Measurements from ENCODE around the gene CLMN. TPM values are rescaled to one million over a fixed set of nuclear protein-coding genes. Genes with fewer than 3 reads are reported as not detected.

The CLMN gene
- total and polyA plus RNA-seq, 2 experiments from 2014 or later = 0.11 to 0.53 TPM

- Histone ChIP-seq H3K27me3 (replicated peaks; ENCODE audit: insufficient read depth) (no peaks in the 10 kb centered on the region), H3K27ac (no peak overlapping the region), H4K20me1 (ENCODE audit: insufficient read depth) (no peaks in the 10 kb centered on the region), H3K9me2 (ENCODE audit: insufficient read depth) (no peaks in the 10 kb centered on the region), H3K9me3 (ENCODE audit: low read depth) (no peaks in the 10 kb centered on the region), H3K36me3 (ENCODE audit: low read depth) (no peaks in the 10 kb centered on the region), H3K4me2 (ENCODE audit: unreplicated experiment) (no peak overlapping the region), H2AFZ (no peak overlapping the region), H3K4me3 (no peak overlapping the region), H3F3A (ENCODE audit: insufficient read depth) (no peaks in the 10 kb centered on the region), H3K4me1 (ENCODE audit: insufficient read depth) (no peaks in the 10 kb centered on the region), H3K9ac (no peak overlapping the region), H3K79me2 (ENCODE audit: insufficient read depth) (no peaks in the 10 kb centered on the region)
- DNase-seq = no peak
- in situ Hi-C loops (cut with MboI) = no loop called here
- TF ChIP-seq EZH2 (IDR thresholded peaks at IDR 0.05; ENCODE audit: insufficient read depth, poor library complexity, severe bottlenecking) = no peak
- 73 to 89% methylated on average over 8 to 10 of the region's 10 CpGs for WGBS, 2 experiments (ENCODE audit: low coverage in 1 of 2, low lambda C conversion rate in 2 of 2, missing lambda C conversion rate in 2 of 2)
These were observed 12.2 kb upstream of the CLMN start for GRCh38 chr14:95331708-95332408.

- TF ChIP-seq EZH2 (IDR thresholded peaks at IDR 0.05; ENCODE audit: insufficient read depth, poor library complexity, severe bottlenecking) = no peak
- no peak for TF ChIP-seq EZH2phosphoT487 (IDR thresholded peaks at IDR 0.05; ENCODE audit: insufficient read depth, low read depth)
- WGBS, 2 experiments (ENCODE audit: low coverage in 1 of 2, low lambda C conversion rate in 2 of 2, missing lambda C conversion rate in 2 of 2) = 75 to 78% methylated on average over 20 of the region's 20 CpGs
- H3K4me3 ChIP-seq = no peak overlapping the region
- H3K27me3 ChIP-seq (replicated peaks; ENCODE audit: insufficient read depth) = no peaks in the 10 kb centered on the region
- no peak overlapping the region for H2AFZ ChIP-seq
- in situ Hi-C loops (cut with MboI) = no loop called here
- no peaks in the 10 kb centered on the region for H4K20me1 ChIP-seq (ENCODE audit: insufficient read depth)
- H3K4me1 ChIP-seq (ENCODE audit: insufficient read depth) = no peaks in the 10 kb centered on the region
- no peak for DNase-seq
- H3K9ac ChIP-seq = no peak overlapping the region
- no peaks in the 10 kb centered on the region for H3K36me3 ChIP-seq (ENCODE audit: low read depth)
- H3K79me2 ChIP-seq (ENCODE audit: insufficient read depth) = no peaks in the 10 kb centered on the region
- no peak overlapping the region for H3K4me2 ChIP-seq (ENCODE audit: unreplicated experiment)
- no peaks in the 10 kb centered on the region for H3K9me2 ChIP-seq (ENCODE audit: insufficient read depth)
- no peaks in the 10 kb centered on the region for H3K9me3 ChIP-seq (ENCODE audit: low read depth)
- no peak overlapping the region for H3K27ac ChIP-seq
- no peaks in the 10 kb centered on the region for H3F3A ChIP-seq (ENCODE audit: insufficient read depth)
These were observed 11.1 kb upstream of the CLMN start for GRCh38 chr14:95330591-95331370.

DNA sequence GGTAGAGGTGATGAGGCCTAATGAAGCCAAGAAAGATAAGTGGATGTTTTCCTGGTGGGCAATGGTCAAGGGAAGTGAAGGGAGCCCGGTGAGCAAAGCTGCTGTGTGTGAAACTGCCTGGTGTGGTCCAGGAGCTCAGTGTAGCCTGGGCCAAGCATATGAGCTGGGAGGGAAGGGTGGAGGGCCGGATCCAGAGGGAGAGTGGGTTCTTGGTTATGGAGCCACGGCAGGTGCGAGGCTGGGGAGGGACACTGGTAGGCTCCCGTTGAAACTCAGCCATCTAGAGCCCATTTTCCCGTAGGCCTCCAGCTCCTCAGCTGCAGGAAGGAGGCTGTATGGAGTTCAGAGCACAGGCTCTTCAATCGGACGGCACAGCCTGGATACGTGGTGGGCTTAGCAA is 10.2 kb upstream of the CLMN start:
- Histone ChIP-seq H3K36me3 (ENCODE audit: low read depth) (no peaks in the 10 kb centered on the region), H3F3A (ENCODE audit: insufficient read depth) (no peaks in the 10 kb centered on the region), H3K9ac (no peak overlapping the region), H2AFZ (no peak overlapping the region), H3K4me3 (no peak overlapping the region), H3K27ac (no peak overlapping the region), H3K4me1 (ENCODE audit: insufficient read depth) (no peaks in the 10 kb centered on the region), H3K79me2 (ENCODE audit: insufficient read depth) (no peaks in the 10 kb centered on the region), H3K9me3 (ENCODE audit: low read depth) (no peaks in the 10 kb centered on the region), H3K4me2 (ENCODE audit: unreplicated experiment) (no peak overlapping the region), H3K9me2 (ENCODE audit: insufficient read depth) (no peaks in the 10 kb centered on the region), H4K20me1 (ENCODE audit: insufficient read depth) (no peaks in the 10 kb centered on the region), H3K27me3 (replicated peaks; ENCODE audit: insufficient read depth) (no peaks in the 10 kb centered on the region)
- in situ Hi-C loops (cut with MboI) = no loop called here
- TF ChIP-seq EZH2phosphoT487 (IDR thresholded peaks at IDR 0.05; ENCODE audit: insufficient read depth, low read depth) = no peak
- no peak for TF ChIP-seq EZH2 (IDR thresholded peaks at IDR 0.05; ENCODE audit: insufficient read depth, poor library complexity, severe bottlenecking)
- no peak for DNase-seq
- 76 to 87% methylated on average over 9 of the region's 9 CpGs for WGBS, 2 experiments (ENCODE audit: low coverage in 1 of 2, low lambda C conversion rate in 2 of 2, missing lambda C conversion rate in 2 of 2)

DNA sequence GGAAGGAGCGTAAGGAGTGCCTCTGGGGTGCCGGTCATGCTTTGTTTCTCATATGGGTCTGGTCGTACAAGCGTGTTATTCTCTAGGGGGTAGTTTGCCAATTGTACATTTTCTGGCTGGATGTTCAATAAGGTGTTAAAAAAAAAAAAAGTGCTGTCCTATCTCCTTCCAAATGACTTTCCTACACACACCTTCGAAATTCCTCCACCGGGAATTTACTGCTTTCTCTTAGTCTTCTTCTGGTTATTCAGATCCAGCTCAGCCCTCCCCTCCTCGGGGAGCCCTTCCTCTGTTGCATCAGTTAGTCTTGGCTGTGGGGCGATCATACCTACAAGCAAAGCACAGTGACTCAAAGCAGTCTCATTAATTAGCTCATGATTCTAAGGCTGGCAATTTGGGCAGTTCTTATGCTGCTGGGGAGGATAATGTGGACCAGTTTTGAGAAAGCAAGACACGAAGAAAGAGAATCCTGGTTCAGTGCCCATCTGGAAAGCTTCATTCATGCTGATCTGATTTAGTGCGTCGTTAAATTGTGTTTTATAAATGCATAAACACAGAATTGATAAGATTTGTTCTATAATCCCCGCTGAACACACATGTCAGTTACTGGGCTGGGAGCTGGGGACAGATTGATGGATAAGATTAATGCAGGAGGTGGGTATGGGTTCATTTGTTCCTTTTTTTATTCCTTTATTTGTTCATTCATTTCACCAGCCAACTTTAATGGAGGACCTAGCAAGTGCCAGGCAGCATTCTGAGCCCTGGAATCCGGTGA is 9.2 kb upstream of the CLMN start:
- no peaks in the 10 kb centered on the region for H3K27me3 ChIP-seq (replicated peaks; ENCODE audit: insufficient read depth)
- no peaks in the 10 kb centered on the region for H3K9me2 ChIP-seq (ENCODE audit: insufficient read depth)
- no peaks in the 10 kb centered on the region for H3K9me3 ChIP-seq (ENCODE audit: low read depth)
- H3K27ac ChIP-seq = no peak overlapping the region
- H3K79me2 ChIP-seq (ENCODE audit: insufficient read depth) = no peaks in the 10 kb centered on the region
- H3F3A ChIP-seq (ENCODE audit: insufficient read depth) = no peaks in the 10 kb centered on the region
- WGBS, 2 experiments (ENCODE audit: low coverage in 1 of 2, low lambda C conversion rate in 2 of 2, missing lambda C conversion rate in 2 of 2) = 37 to 42% methylated on average over 13 of the region's 13 CpGs
- H3K9ac ChIP-seq = no peak overlapping the region
- H3K36me3 ChIP-seq (ENCODE audit: low read depth) = no peaks in the 10 kb centered on the region
- in situ Hi-C loops (cut with MboI) = no loop called here
- peak; percentile 66 for DNase-seq
- H3K4me1 ChIP-seq (ENCODE audit: insufficient read depth) = no peaks in the 10 kb centered on the region
- H4K20me1 ChIP-seq (ENCODE audit: insufficient read depth) = no peaks in the 10 kb centered on the region
- H3K4me2 ChIP-seq (ENCODE audit: unreplicated experiment) = peak overlapping the region; percentile 32
- TF ChIP-seq EZH2 (IDR thresholded peaks at IDR 0.05; ENCODE audit: insufficient read depth, poor library complexity, severe bottlenecking) = no peak
- TF ChIP-seq EZH2phosphoT487 (IDR thresholded peaks at IDR 0.05; ENCODE audit: insufficient read depth, low read depth) = no peak
- H2AFZ ChIP-seq = no peak overlapping the region
- no peak overlapping the region for H3K4me3 ChIP-seq

All from GM23248 (cell line).